ENCODE results near the gene MTFR1L.
A peak's percentile ranks its signal among the peaks of the same experiment; 100 is the strongest.

The MTFR1L gene

DNA sequence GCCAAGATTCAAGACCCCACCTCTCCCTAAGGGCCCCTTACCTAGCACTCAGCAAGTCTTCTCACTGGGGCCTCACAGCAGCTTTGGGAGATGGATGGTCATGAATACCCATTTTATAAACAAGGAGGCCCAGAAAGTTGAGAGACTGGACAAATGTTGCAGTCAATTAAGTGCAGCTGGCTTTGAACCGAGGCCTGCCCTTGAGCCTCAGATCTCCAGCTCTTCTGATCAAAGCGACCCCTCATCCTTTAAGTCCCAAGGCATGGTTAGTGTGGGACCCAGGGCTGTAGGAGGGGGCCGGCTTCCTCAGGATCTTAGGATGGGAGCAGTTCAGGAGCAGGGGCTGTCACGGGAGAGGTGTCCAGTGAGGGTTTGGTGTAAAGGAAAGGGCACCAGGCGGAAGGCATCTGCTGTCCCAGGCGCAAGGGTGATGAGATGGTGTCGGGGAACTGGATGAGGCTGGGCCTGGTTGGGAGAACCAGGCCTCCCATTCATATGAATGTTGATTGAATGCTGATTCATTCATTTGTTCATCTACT, 5.1 kb upstream of the MTFR1L start:
- H3K9me3 ChIP-seq (ENCODE audit: control insufficient read depth in 1 of 2, low read length in 2 of 2), result no peaks in the 10 kb centered on the region
- no peaks in the 10 kb centered on the region for H3K27me3 ChIP-seq (ENCODE audit: control insufficient read depth in 1 of 2, insufficient read depth in 2 of 2, low read length in 2 of 2)
- no peak overlapping the region for H3K27ac ChIP-seq (ENCODE audit: low read depth, low read length)
- no peak overlapping the region for H3K9ac ChIP-seq (ENCODE audit: low read depth in 1 of 2, low read length in 2 of 2)
- no peak overlapping the region for H3K4me3 ChIP-seq (ENCODE audit: low read depth in 1 of 2, low read length in 2 of 2)
- peaks cover 20 to 34% of the 10 kb centered on the region in 2 donors for H3K4me1 ChIP-seq (ENCODE audit: control insufficient read depth in 1 of 2, insufficient read depth in 2 of 2, low read length in 2 of 2)
- peaks cover under 1 to 21% of the 10 kb centered on the region in 2 donors for H3K36me3 ChIP-seq (ENCODE audit: control insufficient read depth in 1 of 2, insufficient read depth in 2 of 2, low read length in 2 of 2)

DNA sequence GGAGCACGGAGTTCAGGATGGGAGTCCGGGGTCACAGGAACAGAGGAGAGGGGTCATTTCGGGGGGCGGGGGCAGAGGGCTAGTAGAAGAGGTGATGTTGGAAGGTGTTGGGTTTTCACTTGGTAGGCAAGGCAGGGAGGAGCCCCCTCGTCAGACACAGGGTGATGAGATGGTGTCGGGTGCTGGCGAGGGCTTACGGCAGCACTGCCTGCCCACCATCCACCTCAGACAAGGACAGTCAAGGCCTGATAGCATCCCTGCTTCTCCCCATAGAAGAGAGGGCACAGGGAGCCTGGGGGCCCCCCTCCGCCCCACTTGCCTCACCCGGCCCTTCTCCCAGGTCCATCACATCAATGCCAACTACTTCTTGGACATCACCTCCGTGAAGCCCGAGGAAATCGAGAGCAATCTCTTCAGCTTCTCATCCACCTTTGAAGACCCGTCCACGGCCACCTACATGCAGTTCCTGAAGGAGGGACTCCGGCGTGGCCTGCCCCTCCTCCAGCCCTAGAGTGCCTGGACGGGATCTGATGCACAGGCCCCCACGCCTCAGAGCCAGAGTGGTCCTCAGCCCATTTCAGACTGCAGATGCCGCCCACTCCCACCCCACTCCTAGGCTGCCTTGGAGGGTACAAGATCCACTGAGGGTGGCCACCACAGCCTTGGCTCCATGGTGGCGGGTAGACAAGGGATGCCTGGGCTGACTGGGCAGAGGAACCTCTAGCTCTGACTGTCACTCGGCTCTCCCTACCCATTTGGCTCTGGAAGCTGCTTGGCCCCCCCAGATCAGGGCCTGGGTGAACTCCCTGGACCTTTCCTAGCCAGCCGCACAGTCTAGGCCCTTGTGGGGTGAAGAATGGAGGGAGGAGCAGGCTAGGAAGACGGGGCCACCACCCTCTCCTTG, 4.3 kb upstream of the MTFR1L start:
- Histone ChIP-seq H3K36me3 (ENCODE audit: control insufficient read depth in 1 of 2, insufficient read depth in 2 of 2, low read length in 2 of 2) (peaks cover 0 to 21% of the 10 kb centered on the region in 2 donors), H3K27me3 (ENCODE audit: control insufficient read depth in 1 of 2, insufficient read depth in 2 of 2, low read length in 2 of 2) (no peaks in the 10 kb centered on the region), H3K4me3 (ENCODE audit: low read depth in 1 of 2, low read length in 2 of 2) (no peak overlapping the region), H3K4me1 (ENCODE audit: control insufficient read depth in 1 of 2, insufficient read depth in 2 of 2, low read length in 2 of 2) (peaks cover 20 to 29% of the 10 kb centered on the region in 2 donors), H3K27ac (ENCODE audit: low read depth, low read length) (no peak overlapping the region), H3K9ac (ENCODE audit: low read depth in 1 of 2, low read length in 2 of 2) (no peak overlapping the region), H3K9me3 (ENCODE audit: control insufficient read depth in 1 of 2, low read length in 2 of 2) (no peaks in the 10 kb centered on the region)

DNA sequence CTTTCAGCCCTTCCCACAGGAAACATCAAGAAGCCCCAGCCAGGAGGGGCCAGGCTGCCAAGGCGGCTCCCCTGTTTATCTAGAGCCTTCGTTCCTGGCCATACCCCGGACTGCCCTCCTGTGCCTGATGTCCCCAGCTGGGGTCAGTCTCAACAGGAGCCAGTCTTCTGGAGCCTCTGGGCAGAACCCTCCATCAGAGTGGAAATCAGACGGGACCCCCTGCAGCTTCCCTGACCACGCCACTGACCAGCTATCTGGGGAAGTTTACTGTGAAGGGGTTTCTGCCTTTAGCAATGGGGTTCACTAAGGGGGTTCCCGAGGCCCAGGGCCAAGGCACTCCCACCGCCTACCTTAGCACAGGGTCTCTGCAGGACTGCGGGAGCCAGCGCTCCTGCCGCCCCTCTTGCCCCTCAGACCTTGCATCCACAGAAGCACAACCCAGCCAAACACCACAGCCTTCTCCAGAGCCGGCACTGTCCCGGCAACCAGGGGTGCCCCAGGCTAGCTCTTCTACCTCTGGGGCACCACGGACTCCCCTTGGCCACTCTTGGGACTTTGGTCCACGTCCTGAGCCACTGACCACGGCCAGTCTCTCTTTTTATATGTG, 3.5 kb upstream of the MTFR1L start:
- H3K4me1 ChIP-seq (ENCODE audit: control insufficient read depth in 1 of 2, insufficient read depth in 2 of 2, low read length in 2 of 2), result peaks cover 25 to 29% of the 10 kb centered on the region in 2 donors
- H3K9me3 ChIP-seq (ENCODE audit: control insufficient read depth in 1 of 2, low read length in 2 of 2), result no peaks in the 10 kb centered on the region
- H3K27me3 ChIP-seq (ENCODE audit: control insufficient read depth in 1 of 2, insufficient read depth in 2 of 2, low read length in 2 of 2), result no peaks in the 10 kb centered on the region
- peaks cover 0 to 20% of the 10 kb centered on the region in 2 donors for H3K36me3 ChIP-seq (ENCODE audit: control insufficient read depth in 1 of 2, insufficient read depth in 2 of 2, low read length in 2 of 2)
- H3K4me3 ChIP-seq (ENCODE audit: low read depth in 1 of 2, low read length in 2 of 2), result no peak overlapping the region
- H3K27ac ChIP-seq (ENCODE audit: low read depth, low read length), result no peak overlapping the region
- no peak overlapping the region for H3K9ac ChIP-seq (ENCODE audit: low read depth in 1 of 2, low read length in 2 of 2)

DNA sequence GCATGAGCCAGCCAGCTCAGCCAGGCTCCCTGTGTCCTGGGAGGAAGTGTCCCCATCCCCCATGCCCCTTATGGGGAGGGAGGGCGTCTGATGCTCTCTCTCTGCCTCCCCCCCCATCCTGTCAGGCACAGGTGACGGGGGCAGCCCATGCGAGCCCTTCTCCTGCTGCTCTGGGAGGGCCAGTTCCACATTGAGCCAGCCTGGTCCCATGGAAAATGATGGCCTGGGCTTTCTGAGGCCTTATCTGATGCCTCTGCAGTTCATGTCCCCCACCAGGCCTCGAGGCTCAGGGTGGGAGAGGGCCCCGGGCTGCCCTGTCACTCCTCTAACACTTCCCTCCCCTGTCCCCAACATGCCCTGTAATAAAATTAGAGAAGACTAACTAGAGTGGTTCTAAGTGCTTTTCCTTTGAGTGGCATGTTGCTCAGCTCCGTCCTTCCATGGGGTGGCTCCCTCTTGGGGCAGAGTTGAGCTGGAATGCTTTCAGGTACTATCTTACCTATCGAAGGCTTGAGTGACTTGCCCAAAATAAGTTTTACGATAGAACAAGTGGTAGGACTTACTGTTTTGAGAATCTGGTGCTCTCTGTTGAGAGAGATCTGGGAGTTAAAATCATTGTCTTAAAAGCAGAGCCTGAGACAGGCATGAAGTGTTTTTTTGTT, 1.8 kb upstream of the MTFR1L start:
- H3K9ac ChIP-seq (ENCODE audit: low read depth in 1 of 2, low read length in 2 of 2), result peak overlapping the region; percentile 2 to 76

DNA sequence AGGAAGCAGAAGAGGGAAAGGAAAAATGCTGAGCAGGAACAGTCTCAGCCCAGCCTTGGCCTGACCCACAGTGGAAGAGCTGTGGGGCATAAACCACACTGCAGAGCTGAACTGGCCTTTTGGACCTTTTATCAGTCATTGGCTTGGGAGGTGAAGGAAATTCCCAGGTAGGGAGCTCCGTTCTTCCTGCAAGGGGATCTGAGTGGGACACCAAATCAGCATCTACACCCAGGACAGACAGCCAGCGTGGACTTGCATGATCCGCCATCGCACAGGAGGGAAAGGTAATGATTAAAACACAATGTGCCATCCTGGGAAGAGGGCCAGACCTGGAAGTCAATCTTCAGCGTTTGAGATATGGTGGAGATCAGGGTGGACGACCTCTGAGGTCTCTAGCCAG, 1.2 kb upstream of the MTFR1L start:
- H3K9me3 ChIP-seq (ENCODE audit: control insufficient read depth in 1 of 2, low read length in 2 of 2), result no peaks in the 10 kb centered on the region
- H3K4me1 ChIP-seq (ENCODE audit: control insufficient read depth in 1 of 2, insufficient read depth in 2 of 2, low read length in 2 of 2), result peaks cover 33 to 38% of the 10 kb centered on the region in 2 donors
- peak overlapping the region; percentile 76 to 86 for H3K9ac ChIP-seq (ENCODE audit: low read depth in 1 of 2, low read length in 2 of 2)
- no peaks in the 10 kb centered on the region for H3K27me3 ChIP-seq (ENCODE audit: control insufficient read depth in 1 of 2, insufficient read depth in 2 of 2, low read length in 2 of 2)
- peak overlapping the region; percentile 88 for H3K27ac ChIP-seq (ENCODE audit: low read depth, low read length)
- H3K36me3 ChIP-seq (ENCODE audit: control insufficient read depth in 1 of 2, insufficient read depth in 2 of 2, low read length in 2 of 2), result peaks cover 0 to 15% of the 10 kb centered on the region in 2 donors
- peak overlapping the region; percentile 93 to 95 for H3K4me3 ChIP-seq (ENCODE audit: low read depth in 1 of 2, low read length in 2 of 2)

More for the DNA sequence above, 1.8 kb upstream of the MTFR1L start:
- Histone ChIP-seq H3K27me3 (ENCODE audit: control insufficient read depth in 1 of 2, insufficient read depth in 2 of 2, low read length in 2 of 2) (no peaks in the 10 kb centered on the region), H3K9me3 (ENCODE audit: control insufficient read depth in 1 of 2, low read length in 2 of 2) (no peaks in the 10 kb centered on the region), H3K4me3 (ENCODE audit: low read depth in 1 of 2, low read length in 2 of 2) (peak overlapping the region in 1 of 2 donors; percentile 93), H3K4me1 (ENCODE audit: control insufficient read depth in 1 of 2, insufficient read depth in 2 of 2, low read length in 2 of 2) (peaks cover 33 to 38% of the 10 kb centered on the region in 2 donors), H3K36me3 (ENCODE audit: control insufficient read depth in 1 of 2, insufficient read depth in 2 of 2, low read length in 2 of 2) (peaks cover 0 to 15% of the 10 kb centered on the region in 2 donors), H3K27ac (ENCODE audit: low read depth, low read length) (peak overlapping the region; percentile 60)

DNA sequence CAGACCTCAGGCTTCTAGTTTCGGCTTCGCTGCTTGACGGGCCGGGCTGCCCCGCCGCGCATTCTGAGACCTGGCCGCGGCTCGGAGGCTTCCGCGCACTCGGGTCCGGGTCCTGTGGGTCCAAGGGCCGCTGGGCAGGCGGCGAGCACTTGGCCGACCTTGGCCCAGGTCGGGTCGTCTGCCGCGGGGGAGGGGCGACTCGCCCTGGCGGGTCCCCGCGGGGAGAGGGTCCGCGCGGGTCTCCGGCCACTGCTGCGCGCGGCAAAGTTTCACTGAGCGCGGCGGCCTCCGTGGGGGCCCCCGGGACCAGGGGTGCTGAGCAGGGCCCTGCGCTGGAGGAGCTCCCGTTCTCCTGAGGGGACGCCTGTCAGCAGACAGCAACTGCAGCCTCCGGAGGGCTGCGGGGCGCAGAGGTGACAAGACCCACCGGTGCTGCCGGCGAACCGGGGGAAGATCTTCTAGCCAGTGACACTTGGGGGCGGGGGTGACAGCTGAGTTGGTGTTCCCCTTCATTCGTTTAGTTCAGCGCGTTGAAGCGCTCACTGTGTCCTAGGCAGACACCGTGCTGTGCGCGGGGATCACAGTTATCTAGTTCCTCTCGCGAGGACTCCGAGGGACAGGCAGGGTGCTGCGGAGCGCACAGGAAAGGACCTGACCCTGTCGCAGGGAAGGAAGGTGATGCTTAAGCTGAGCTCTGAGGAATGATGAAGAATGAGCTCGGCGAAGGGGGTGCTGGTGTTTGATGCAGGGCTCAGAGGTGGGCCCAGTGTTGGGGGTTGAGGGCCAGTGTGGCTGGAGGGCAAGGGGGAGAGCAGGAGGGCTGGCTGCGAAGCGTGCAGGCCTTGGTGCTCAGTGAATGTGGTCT, 725 bp downstream of the MTFR1L start:
- H3K4me3 ChIP-seq (ENCODE audit: low read depth in 1 of 2, low read length in 2 of 2), result peak overlapping the region; percentile 93 to 95
- H3K9me3 ChIP-seq (ENCODE audit: control insufficient read depth in 1 of 2, low read length in 2 of 2), result no peaks in the 10 kb centered on the region
- peak overlapping the region; percentile 76 to 86 for H3K9ac ChIP-seq (ENCODE audit: low read depth in 1 of 2, low read length in 2 of 2)
- no peaks in the 10 kb centered on the region for H3K27me3 ChIP-seq (ENCODE audit: control insufficient read depth in 1 of 2, insufficient read depth in 2 of 2, low read length in 2 of 2)
- peak overlapping the region; percentile 88 for H3K27ac ChIP-seq (ENCODE audit: low read depth, low read length)
- H3K4me1 ChIP-seq (ENCODE audit: control insufficient read depth in 1 of 2, insufficient read depth in 2 of 2, low read length in 2 of 2), result peaks cover 33 to 38% of the 10 kb centered on the region in 2 donors
- H3K36me3 ChIP-seq (ENCODE audit: control insufficient read depth in 1 of 2, insufficient read depth in 2 of 2, low read length in 2 of 2), result peaks cover 4 to 18% of the 10 kb centered on the region in 2 donors

DNA sequence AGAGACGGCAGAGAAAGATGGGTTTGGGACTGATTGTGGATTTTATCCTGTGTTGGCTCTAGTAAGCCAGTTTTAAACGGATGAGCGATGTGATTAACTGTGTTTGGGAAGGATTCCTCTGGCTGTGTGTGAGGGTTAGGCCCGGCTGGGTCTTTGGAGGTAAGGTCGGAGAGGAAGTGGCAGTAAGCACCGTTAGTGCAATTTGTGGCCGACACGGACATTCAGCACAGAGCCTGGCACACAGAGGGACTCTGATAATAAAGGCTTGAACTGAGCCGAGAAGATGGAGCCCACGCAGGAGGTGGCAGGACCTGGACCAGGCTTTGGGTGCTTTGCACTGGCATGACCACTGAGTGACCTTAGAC, 1.3 kb downstream of the MTFR1L start:
- Histone ChIP-seq H3K9ac (ENCODE audit: low read depth in 1 of 2, low read length in 2 of 2) (peak overlapping the region; percentile 76 to 86), H3K27ac (ENCODE audit: low read depth, low read length) (peak overlapping the region; percentile 88), H3K4me3 (ENCODE audit: low read depth in 1 of 2, low read length in 2 of 2) (peak overlapping the region; percentile 93 to 95), H3K36me3 (ENCODE audit: control insufficient read depth in 1 of 2, insufficient read depth in 2 of 2, low read length in 2 of 2) (peaks cover 4 to 20% of the 10 kb centered on the region in 2 donors), H3K4me1 (ENCODE audit: control insufficient read depth in 1 of 2, insufficient read depth in 2 of 2, low read length in 2 of 2) (peaks cover 33 to 38% of the 10 kb centered on the region in 2 donors), H3K9me3 (ENCODE audit: control insufficient read depth in 1 of 2, low read length in 2 of 2) (no peaks in the 10 kb centered on the region), H3K27me3 (ENCODE audit: control insufficient read depth in 1 of 2, insufficient read depth in 2 of 2, low read length in 2 of 2) (no peaks in the 10 kb centered on the region)

DNA sequence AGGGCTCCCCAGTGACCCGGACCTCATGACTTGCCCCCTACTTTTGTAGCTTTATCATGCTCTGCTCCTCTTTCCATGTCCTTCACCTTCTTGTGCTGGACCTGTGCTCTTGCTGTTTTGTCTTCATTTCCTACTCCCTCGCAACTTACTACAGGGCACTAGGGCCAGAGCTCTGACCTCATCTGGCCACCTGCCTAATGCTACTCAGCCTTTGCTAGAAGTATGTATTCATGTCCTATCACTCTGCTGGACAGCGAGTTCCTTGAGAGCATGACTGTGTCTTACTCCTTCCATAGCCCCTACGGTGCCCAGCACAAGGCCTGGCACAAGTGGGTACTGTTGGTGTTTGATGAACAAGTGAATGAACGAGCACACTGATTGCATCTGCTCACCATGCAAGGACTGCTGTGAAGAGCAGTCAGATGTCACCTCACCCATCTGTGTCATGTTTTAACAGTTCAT, 1.9 kb downstream of the MTFR1L start:
- H3K9me3 ChIP-seq (ENCODE audit: control insufficient read depth in 1 of 2, low read length in 2 of 2), result no peaks in the 10 kb centered on the region
- no peak overlapping the region for H3K27ac ChIP-seq (ENCODE audit: low read depth, low read length)
- H3K36me3 ChIP-seq (ENCODE audit: control insufficient read depth in 1 of 2, insufficient read depth in 2 of 2, low read length in 2 of 2), result peaks cover 9 to 22% of the 10 kb centered on the region in 2 donors
- H3K27me3 ChIP-seq (ENCODE audit: control insufficient read depth in 1 of 2, insufficient read depth in 2 of 2, low read length in 2 of 2), result no peaks in the 10 kb centered on the region
- peak overlapping the region; percentile 76 to 86 for H3K9ac ChIP-seq (ENCODE audit: low read depth in 1 of 2, low read length in 2 of 2)
- H3K4me1 ChIP-seq (ENCODE audit: control insufficient read depth in 1 of 2, insufficient read depth in 2 of 2, low read length in 2 of 2), result peaks cover 33 to 38% of the 10 kb centered on the region in 2 donors
- peak overlapping the region; percentile 93 to 95 for H3K4me3 ChIP-seq (ENCODE audit: low read depth in 1 of 2, low read length in 2 of 2)

DNA sequence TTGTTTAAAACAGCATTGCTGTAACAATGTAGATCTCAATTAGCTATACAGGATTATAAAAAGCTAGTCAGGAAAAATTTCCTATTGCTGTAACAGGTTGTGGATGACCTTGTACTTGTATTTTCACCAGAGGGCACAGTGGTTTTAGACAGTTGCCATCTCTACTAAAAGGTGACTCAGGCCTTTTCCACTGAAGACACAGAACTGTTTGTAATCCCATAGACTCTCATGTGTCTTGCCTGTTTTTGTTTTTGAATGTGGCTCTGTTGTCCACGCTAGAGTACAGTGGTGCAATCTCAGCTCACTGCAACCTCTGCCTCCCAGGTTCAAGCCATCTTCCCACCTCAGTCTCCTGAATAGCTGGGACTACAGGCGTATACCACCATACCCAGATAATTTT, 5.9 kb downstream of the MTFR1L start:
- H3K36me3 ChIP-seq (ENCODE audit: control insufficient read depth in 1 of 2, insufficient read depth in 2 of 2, low read length in 2 of 2), result peaks cover 27 to 61% of the 10 kb centered on the region in 2 donors
- H3K4me3 ChIP-seq (ENCODE audit: low read depth in 1 of 2, low read length in 2 of 2), result no peak overlapping the region
- H3K4me1 ChIP-seq (ENCODE audit: control insufficient read depth in 1 of 2, insufficient read depth in 2 of 2, low read length in 2 of 2), result peaks cover 15 to 16% of the 10 kb centered on the region in 2 donors
- no peak overlapping the region for H3K27ac ChIP-seq (ENCODE audit: low read depth, low read length)
- no peaks in the 10 kb centered on the region for H3K27me3 ChIP-seq (ENCODE audit: control insufficient read depth in 1 of 2, insufficient read depth in 2 of 2, low read length in 2 of 2)
- H3K9me3 ChIP-seq (ENCODE audit: control insufficient read depth in 1 of 2, low read length in 2 of 2), result no peaks in the 10 kb centered on the region
- no peak overlapping the region for H3K9ac ChIP-seq (ENCODE audit: low read depth in 1 of 2, low read length in 2 of 2)
